A549 (cell line): ENCODE results near the gene EDNRB. TPM values are rescaled to one million over a fixed set of nuclear protein-coding genes. Genes with fewer than 3 reads are reported as not detected.
A peak's percentile ranks its signal among the peaks of the same experiment; 100 is the strongest.

Source experiments
- ATAC-seq, 2 experiments: fragments of 200-7000 bp in 1 of 2; fragments of >200 bp in 1 of 2; cut with Nextera tagmentation in 1 of 2; cut with Tn5 transposase in 1 of 2; 3 replicates each; pipeline versions ENCODE4 v1.8.0 to v1.9.1; 2018 to 2020; ENCODE audit warnings: mild to moderate bottlenecking in 1 of 2, moderate library complexity in 1 of 2
- CTCF ChIA-PET: fragments of 300-600 bp; sonication (Branson Sonifier 250); formaldehyde crosslinking; extraction: SDS; loops from one replicate; lab custom pipeline; 2021; ENCODE audit warnings: antibody characterized with exemption, inconsistent platforms; lab: Yijun Ruan, JAX
- POLR2A ChIA-PET: fragments of 350-600 bp; formaldehyde crosslinking; extraction: SDS; loops from one replicate; lab custom pipeline; 2021; ENCODE audit warnings: antibody characterized with exemption, inconsistent platforms; lab: Yijun Ruan, JAX
- DNase-seq, 2 experiments: peaks; one replicate each; pipeline versions ENCODE4 v3.0.0 to v3.0.0-alpha.2; 2011 to 2016; ENCODE audit warnings: low read depth in 1 of 2, low spot score in 1 of 2
- FAIRE-seq: peaks from 2 replicates; lab custom pipeline; 2011; peaks lifted over from hg19 to GRCh38; lab: Jason Lieb, UNC
- H3K27ac ChIP-seq, 2 experiments: fragments of >200 bp; sonication (Bioruptor Twin); formaldehyde crosslinking; 3 replicates each; pipeline ENCODE4 v1.5.1; 2016 to 2017
- H3K4me1 ChIP-seq: fragments of >200 bp; sonication (Bioruptor Twin); formaldehyde crosslinking; 3 replicates; pipeline ENCODE4 v1.6.1; 2016
- H3K4me2 ChIP-seq: fragments of >200 bp; sonication (Bioruptor Twin); formaldehyde crosslinking; 3 replicates; pipeline ENCODE4 v1.6.1; 2016
- H3K4me3 ChIP-seq: fragments of >200 bp; sonication (Bioruptor Twin); formaldehyde crosslinking; 3 replicates; pipeline ENCODE4 v1.5.1; 2016
- H3K9me3 ChIP-seq: fragments of >200 bp; sonication (Bioruptor Twin); formaldehyde crosslinking; 3 replicates; pipeline ENCODE4 v1.6.1; 2016
- CBX8 ChIP-seq: fragments of 200-600 bp; sonication (generic); IDR thresholded peaks from 2 replicates; pipeline ENCODE4 v1.6.1; 2016
- CHD2 ChIP-seq: fragments of 150-350 bp; IDR thresholded peaks from 2 replicates; pipeline ENCODE4 v1.6.1; 2014; ENCODE audit warnings: low read length; ENCODE audit not compliant: partially characterized antibody
- CHD4 ChIP-seq: fragments of 200-600 bp; sonication (generic); IDR thresholded peaks from 2 replicates; pipeline ENCODE4 v1.6.1; 2016; ENCODE audit warnings: antibody characterized with exemption, mild to moderate bottlenecking, borderline replicate concordance
- CTCF ChIP-seq: fragments of >200 bp; sonication (Bioruptor Twin); formaldehyde crosslinking; IDR thresholded peaks from 3 replicates; pipeline ENCODE4 v1.5.1; 2016
- EHMT2 ChIP-seq: fragments of 200-600 bp; sonication (generic); IDR thresholded peaks from 2 replicates; pipeline ENCODE4 v1.6.1; 2016; ENCODE audit warnings: antibody characterized with exemption, low read depth, mild to moderate bottlenecking, moderate library complexity
- ELK1 ChIP-seq: fragments of 150-350 bp; IDR thresholded peaks from 2 replicates; pipeline ENCODE4 v1.6.1; 2014; ENCODE audit warnings: low read depth, mild to moderate bottlenecking, low read length
- HDAC2 ChIP-seq: fragments of 200-600 bp; sonication (generic); IDR thresholded peaks from 2 replicates; pipeline ENCODE4 v1.6.1; 2016
- HOXA7 ChIP-seq: fragments of 250-450 bp; sonication (Bioruptor Pico); IDR thresholded peaks from 2 replicates; pipeline ENCODE4 v1.5.0; 2020; ENCODE audit warnings: mild to moderate bottlenecking, moderate library complexity
- JUN ChIP-seq, 2 experiments: fragments of >200 bp; sonication (Bioruptor Twin); formaldehyde crosslinking; IDR thresholded peaks; 2 replicates in 1 of 2; 3 replicates in 1 of 2; pipeline ENCODE4 v1.6.1; 2016 to 2017
- MAFK ChIP-seq: fragments of 450-650 bp; IDR thresholded peaks from 2 replicates; pipeline ENCODE4 v1.6.1; 2014; ENCODE audit not compliant: partially characterized antibody
- MAX ChIP-seq: IDR thresholded peaks from 2 replicates; pipeline ENCODE4 v1.6.1; 2012
- PBX3 ChIP-seq: IDR thresholded peaks from 2 replicates; pipeline ENCODE4 v1.6.1; 2012
- RAD21 ChIP-seq, 2 experiments: fragments of >200 bp in 1 of 2; sonication (Bioruptor Twin) in 1 of 2; formaldehyde crosslinking in 1 of 2; IDR thresholded peaks in 1 of 2; conservative IDR thresholded peaks in 1 of 2; 2 replicates in 1 of 2; 3 replicates in 1 of 2; pipeline ENCODE4 v1.6.1; 2012 to 2018; ENCODE audit warnings: inconsistent platforms in 1 of 2
- RARB ChIP-seq: fragments of 250-450 bp; sonication (Bioruptor Pico); IDR thresholded peaks from 2 replicates; pipeline ENCODE4 v1.8.0; 2021; ENCODE audit warnings: mild to moderate bottlenecking, moderate library complexity
- RFX5 ChIP-seq: fragments of 450-650 bp; IDR thresholded peaks from 2 replicates; pipeline ENCODE4 v1.7.1; 2014; ENCODE audit warnings: antibody characterized with exemption, mild to moderate bottlenecking, moderate library complexity
- TFCP2L1 ChIP-seq: fragments of 250-450 bp; sonication (Bioruptor Pico); IDR thresholded peaks from 2 replicates; pipeline ENCODE4 v1.5.0; 2021; ENCODE audit warnings: mild to moderate bottlenecking
- USF2 ChIP-seq: fragments of 450-650 bp; IDR thresholded peaks from 2 replicates; pipeline ENCODE4 v1.6.1; 2014; ENCODE audit warnings: antibody characterized with exemption
- WGBS: methylation state at CpG from one replicate; pipeline ENCODE4 v1.1.6; 2017; ENCODE audit errors: missing lambda C conversion rate; 5-methylcytosine and 5-hydroxymethylcytosine counted together
- polyA minus RNA-seq: library from RNA; depleted of rRNA, polyadenylated mRNA; stranded (reverse); fragments of >200 nt; gene quantifications from 2 replicates; pipeline ENCODE4 v1.2.3, GENCODE V29; 2011; rRNA and poly(A)+ RNA removed
- polyA plus RNA-seq, 4 experiments: library from polyadenylated mRNA; depleted of rRNA in 3 of 4; stranded (reverse); fragments of >200 nt; fragmentation: RNase III in 1 of 4; extraction: RNeasy Plus Mini Kit Qiagen cat#74134 plus additional on column Dnase treatment in 1 of 4; gene quantifications; 2 replicates in 3 of 4; 3 replicates in 1 of 4; pipeline ENCODE4 v1.2.3, GENCODE V29; 2011 to 2017

Gene EDNRB
- polyA plus RNA-seq (2011; rRNA removed) (not detected in 2 replicates), polyA plus RNA-seq (2017; fragmentation: RNase III; extraction: RNeasy Plus Mini Kit Qiagen cat#74134 plus additional on column Dnase treatment) (not detected in 3 replicates), polyA minus RNA-seq (not detected in 2 replicates)
- polyA plus RNA-seq (2012; cell fraction: cytosol; rRNA removed), result not detected in 2 replicates
- polyA plus RNA-seq (2012; cell fraction: nucleus; rRNA removed), result not detected in 2 replicates

- H3K4me1 ChIP-seq, result no peaks in the 10 kb centered on the region
- ChIA-PET CTCF (no interaction called here), POLR2A (no interaction called here)
- H3K4me3 ChIP-seq, result peak within 1 kb of the TSS; percentile 38
- H3K9me3 ChIP-seq, result no peaks in the 10 kb centered on the region
- FAIRE-seq (no peak), DNase-seq (peak in 1 of 2 experiments; percentile 25), ATAC-seq (peak; percentile 71 to 88; a peak in 5 of 6 replicates)
- no peak for TF ChIP-seq USF2
- no peak for TF ChIP-seq RARB
- no peak for TF ChIP-seq PBX3
- H3K4me2 ChIP-seq, result peak within 1 kb of the TSS; percentile 86
- no peak within 1 kb of the TSS for H3K27ac ChIP-seq
- 5% methylated on average over 30 of the region's 60 CpGs for WGBS
These were observed at the start of gene EDNRB for GRCh38 chr13:77918391-77919245. EDNRB (minus strand) TSS chr13:77918831; CDS start chr13:77918573, 258 bp downstream.

GRCh38 chr13:77966671-77967070, 48.0 kb upstream of the EDNRB start:
- H3K4me3 ChIP-seq, result no peak overlapping the region
- FAIRE-seq (no peak), ATAC-seq (no peak), DNase-seq (no peak)
- ChIA-PET CTCF (no interaction called here), POLR2A (no interaction called here)
- no peaks in the 10 kb centered on the region for H3K9me3 ChIP-seq
- TF ChIP-seq ELK1, result no peak
- no peak for TF ChIP-seq CHD2
- no peak for TF ChIP-seq RFX5
- no peak for TF ChIP-seq MAFK
- TF ChIP-seq CTCF, result no peak
- TF ChIP-seq JUN (IDR thresholded peaks at IDR 0.05), result no peak
- TF ChIP-seq EHMT2, result no peak
- TF ChIP-seq PBX3, result no peak
- TF ChIP-seq CHD4, result no peak
- no peak for TF ChIP-seq HDAC2
- no peak for TF ChIP-seq HOXA7 (CRISPR knock-in tag)
- TF ChIP-seq TFCP2L1, result no peak
- TF ChIP-seq RAD21 (conservative IDR thresholded peaks at IDR 0.05 in 1 of 2, IDR thresholded peaks at IDR 0.05 in 1 of 2), result no peak
- TF ChIP-seq CBX8, result no peak
- no peak for TF ChIP-seq MAX
- H3K4me1 ChIP-seq, result no peaks in the 10 kb centered on the region
- 26% methylated on average over 2 of the region's 2 CpGs for WGBS
- no peak overlapping the region for H3K4me2 ChIP-seq
- H3K27ac ChIP-seq, result no peak overlapping the region
